HG02642 (cell line): Measurements from ENCODE around the gene SCRN1.

Source experiments
- ATAC-seq: cut with Tn5 transposase; IDR thresholded peaks from one replicate; pipeline ENCODE4 v1.9.1; 2021; ENCODE audit warnings: mild to moderate bottlenecking; ENCODE audit not compliant: unreplicated experiment, poor library complexity

The SCRN1 gene

GRCh38 chr7:30010021-30010420 is 20.4 kb upstream of the SCRN1 start:
- no peak for ATAC-seq

- no peak for ATAC-seq
Measured at GRCh38 chr7:30005464-30005863, 15.9 kb upstream of the SCRN1 start.

- no peak for ATAC-seq
Measured at GRCh38 chr7:30003098-30003497, 13.5 kb upstream of the SCRN1 start.

- ATAC-seq: no peak
Measured at GRCh38 chr7:30001998-30002397, 12.4 kb upstream of the SCRN1 start.

- no peak for ATAC-seq
Measured at GRCh38 chr7:29998489-29998888, 8.9 kb upstream of the SCRN1 start.

GRCh38 chr7:29996321-29996720 is 6.7 kb upstream of the SCRN1 start:
- ATAC-seq: no peak

- ATAC-seq: no peak
Measured at GRCh38 chr7:29995652-29996051, 6.1 kb upstream of the SCRN1 start.

- no peak for ATAC-seq
Measured at GRCh38 chr7:29993140-29993539, 3.5 kb upstream of the SCRN1 start.

- no peak for ATAC-seq
Measured at GRCh38 chr7:29991937-29992336, 2.3 kb upstream of the SCRN1 start.

- ATAC-seq: no peak
Measured at GRCh38 chr7:29990931-29991330, 1.3 kb upstream of the SCRN1 start.

- peak; percentile 35 for ATAC-seq
Measured at GRCh38 chr7:29988424-29989256, 961 bp downstream of the SCRN1 start.

- ATAC-seq: no peak
Measured at GRCh38 chr7:29987811-29988317, 1.7 kb downstream of the SCRN1 start.

GRCh38 chr7:29987083-29987482 is 2.5 kb downstream of the SCRN1 start:
- ATAC-seq: no peak

GRCh38 chr7:29980151-29980550 is 9.4 kb downstream of the SCRN1 start:
- no peak for ATAC-seq

GRCh38 chr7:29977886-29978651 is 11.5 kb downstream of the SCRN1 start:
- no peak for ATAC-seq

GRCh38 chr7:29976673-29977415 is 12.8 kb downstream of the SCRN1 start:
- no peak for ATAC-seq

- no peak for ATAC-seq
Measured at GRCh38 chr7:29976266-29976665, 13.3 kb downstream of the SCRN1 start.

- no peak for ATAC-seq
Measured at GRCh38 chr7:29975561-29975960, 14.0 kb downstream of the SCRN1 start.

- ATAC-seq: no peak
Measured at GRCh38 chr7:29974286-29974685, 15.3 kb downstream of the SCRN1 start.

- no peak for ATAC-seq
Measured at GRCh38 chr7:29972315-29972669, 17.3 kb downstream of the SCRN1 start.
